ENCODE measurements around the gene COX8A. TPM values are rescaled to one million over a fixed set of nuclear protein-coding genes. Genes with fewer than 3 reads are reported as not detected.

The COX8A gene
- total RNA-seq, result 202 and 382 TPM in 2 replicates

GRCh38 chr11:63974259-63975143 lies at the start of gene COX8A:
COX8A (plus strand) TSS chr11:63974620; CDS start chr11:63974681, 61 bp downstream.

GRCh38 chr11:63938479-63939396 lies 35.7 kb upstream of the COX8A start, which contains the start of gene NAA40:
NAA40 (plus strand) TSS chr11:63939002; CDS start chr11:63939097, 95 bp downstream.

GRCh38 chr11:63986156-63986931 lies 11.9 kb downstream of the COX8A start, which contains the start of gene OTUB1:
OTUB1 (plus strand) TSS chr11:63986438; CDS start chr11:63986457, 19 bp downstream.

Other genes starting within 250 kb of the COX8A start
- 10.7 and 10.8 TPM in 2 replicates for gene ZFTA, start 205.8 kb upstream of the COX8A start, total RNA-seq
- 14.9 and 17.8 TPM in 2 replicates for gene SPINDOC, start 161.2 kb upstream of the COX8A start, total RNA-seq
- 6.2 and 16.0 TPM in 2 replicates for gene MARK2, start 135.5 kb upstream of the COX8A start, total RNA-seq
- gene RCOR2, start 57.5 kb upstream of the COX8A start, total RNA-seq, result 0.16 and 0.19 TPM in 2 replicates
- 6.5 and 20.8 TPM in 2 replicates for gene NAA40, start 35.6 kb upstream of the COX8A start, total RNA-seq
- 46.6 and 50.3 TPM in 2 replicates for gene OTUB1, start 11.8 kb downstream of the COX8A start, total RNA-seq
- not detected in 2 replicates for gene FLRT1, start 61.3 kb downstream of the COX8A start, total RNA-seq
- 18.3 and 34.4 TPM in 2 replicates for gene MACROD1, start 191.5 kb downstream of the COX8A start, total RNA-seq
- 135 and 189 TPM in 2 replicates for gene STIP1, start 211.6 kb downstream of the COX8A start, total RNA-seq
- 2.8 and 6.4 TPM in 2 replicates for gene FERMT3, start 232.1 kb downstream of the COX8A start, total RNA-seq